ENCODE results near the gene EVL.
"Not testable (repeated sequence)": the region's sequence is repeated elsewhere in the genome, so short reads cannot be mapped to it uniquely, and the experiment has no call there.

EVL gene

GRCh38 chr14:100039903-100040302 is 25.3 kb upstream of the EVL start:
- DNase-seq (ENCODE audit: low spot score): no peak

DNA sequence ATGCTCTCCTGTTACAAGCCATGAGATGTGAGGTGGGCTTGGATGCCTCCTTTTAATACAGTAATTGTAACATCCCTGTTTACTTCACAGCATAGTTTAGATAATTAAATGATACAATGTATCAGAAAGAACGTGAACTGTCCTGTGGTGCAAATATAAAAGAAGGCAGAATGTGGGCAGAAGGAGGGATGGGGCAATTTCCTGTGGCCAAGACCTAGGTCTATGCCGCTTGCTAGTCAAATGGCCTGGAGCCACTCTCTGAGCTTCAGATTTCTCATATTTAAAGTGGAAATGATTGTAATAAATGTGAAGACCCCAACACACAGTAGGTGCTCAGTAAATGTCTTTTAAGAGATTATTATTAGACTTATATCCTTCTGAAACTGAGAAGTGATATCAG is 24.0 kb upstream of the EVL start:
- no peak for DNase-seq (ENCODE audit: low spot score)

DNA sequence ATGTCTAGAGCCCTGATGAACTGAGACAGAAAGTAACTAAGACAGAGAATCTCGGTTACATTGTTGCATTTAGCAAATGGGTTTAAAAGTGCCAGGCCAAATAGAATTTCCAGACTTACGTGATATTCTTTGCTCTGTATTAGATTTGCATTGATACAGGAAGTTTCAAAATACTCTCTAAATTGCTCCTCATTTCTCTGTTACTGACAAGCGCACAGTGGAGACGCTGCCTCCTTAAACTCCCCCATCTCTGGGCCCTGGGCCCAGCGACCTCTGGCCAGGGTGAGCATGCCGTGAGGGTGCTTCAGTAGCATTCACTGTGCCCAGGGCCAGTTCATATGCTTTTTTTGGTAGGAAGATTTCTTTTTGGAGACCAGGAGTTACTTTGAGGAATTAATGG is 22.9 kb upstream of the EVL start:
- DNase-seq (ENCODE audit: low spot score): no peak

- no peak for DNase-seq (ENCODE audit: low spot score)
These were observed 19.4 kb upstream of the EVL start for GRCh38 chr14:100045642-100046344.

DNA sequence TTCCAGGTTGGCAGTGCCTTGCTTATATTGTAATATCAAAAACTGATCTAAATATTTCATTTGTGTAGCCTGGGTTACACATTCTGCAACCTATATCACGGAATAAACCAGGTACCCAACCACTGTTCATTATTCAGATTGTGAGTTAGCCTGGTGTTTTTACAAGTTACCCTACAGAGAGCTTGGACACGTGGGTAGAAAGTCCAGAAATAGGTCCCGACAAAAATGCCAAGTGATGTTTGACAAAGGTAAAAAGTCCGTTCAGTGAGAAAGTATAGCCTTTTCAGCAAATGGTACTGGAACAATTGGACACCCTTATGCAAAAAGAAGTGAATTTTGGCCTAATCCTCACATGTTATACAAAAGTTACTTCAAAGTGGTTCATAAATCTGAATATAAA is 17.6 kb upstream of the EVL start:
- DNase-seq (ENCODE audit: low spot score): no peak

GRCh38 chr14:100048786-100049185 is 16.4 kb upstream of the EVL start:
- no peak for DNase-seq (ENCODE audit: low spot score)

GRCh38 chr14:100049220-100049619 is 16.0 kb upstream of the EVL start:
- no peak for DNase-seq (ENCODE audit: low spot score)

DNA sequence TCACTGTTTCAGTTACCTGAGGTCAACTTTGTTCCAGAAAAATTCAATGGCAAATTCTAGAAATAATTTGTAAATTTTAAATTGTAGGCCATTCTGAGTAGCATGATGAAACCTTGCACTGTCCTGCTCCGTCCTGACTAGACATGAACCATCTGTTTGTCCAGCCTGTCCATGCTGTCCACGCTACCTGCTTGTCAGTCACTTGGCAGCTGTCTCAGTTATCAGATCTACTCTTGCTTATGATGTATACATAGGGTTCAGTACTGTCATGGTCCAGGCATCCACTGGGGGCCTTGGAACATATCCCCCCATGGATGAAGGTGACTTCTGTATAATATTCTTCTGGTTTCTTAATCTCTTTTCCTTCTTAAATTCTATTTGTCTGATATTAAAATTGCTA is 14.1 kb upstream of the EVL start:
- no peak for DNase-seq (ENCODE audit: low spot score)

DNA sequence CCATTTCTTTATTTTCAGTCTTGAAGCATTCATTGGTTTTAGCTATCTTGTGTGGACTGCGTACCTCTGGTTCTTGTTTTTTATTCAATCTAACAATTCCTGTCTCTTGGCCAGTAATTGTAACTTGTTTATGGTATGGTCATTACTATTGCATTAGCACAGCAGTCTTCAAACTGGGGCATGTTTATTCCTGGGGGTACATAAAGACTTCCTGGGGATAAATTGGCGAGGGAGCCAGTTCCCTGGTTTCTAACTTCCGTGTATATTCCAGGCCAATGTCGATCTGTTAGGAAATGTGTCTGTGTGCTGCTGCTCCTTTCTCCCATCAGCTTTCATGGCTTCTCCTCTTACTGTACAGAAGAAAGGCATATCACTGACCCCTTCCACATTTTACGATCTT is 13.7 kb upstream of the EVL start:
- DNase-seq (ENCODE audit: low spot score): no peak

DNA sequence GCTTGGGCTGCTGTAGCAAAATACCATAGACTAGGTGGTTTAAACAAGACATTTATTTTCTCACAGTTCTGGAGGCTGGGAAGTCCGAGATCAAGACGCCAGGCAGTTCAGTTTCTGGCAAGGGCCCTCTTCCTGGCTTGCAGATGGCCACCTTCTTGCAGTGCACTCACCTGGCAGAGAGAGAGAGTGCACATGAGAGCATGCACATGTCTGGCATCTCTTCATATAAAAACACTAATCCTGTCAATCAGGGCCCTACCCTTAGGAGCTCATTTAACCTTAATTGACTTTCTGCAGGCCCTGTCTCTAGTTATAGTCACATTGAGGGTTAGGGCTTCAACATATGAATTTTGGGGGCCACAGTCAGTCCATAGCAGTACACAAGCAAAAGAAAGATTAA is 12.4 kb upstream of the EVL start:
- DNase-seq (ENCODE audit: low spot score): no peak

DNA sequence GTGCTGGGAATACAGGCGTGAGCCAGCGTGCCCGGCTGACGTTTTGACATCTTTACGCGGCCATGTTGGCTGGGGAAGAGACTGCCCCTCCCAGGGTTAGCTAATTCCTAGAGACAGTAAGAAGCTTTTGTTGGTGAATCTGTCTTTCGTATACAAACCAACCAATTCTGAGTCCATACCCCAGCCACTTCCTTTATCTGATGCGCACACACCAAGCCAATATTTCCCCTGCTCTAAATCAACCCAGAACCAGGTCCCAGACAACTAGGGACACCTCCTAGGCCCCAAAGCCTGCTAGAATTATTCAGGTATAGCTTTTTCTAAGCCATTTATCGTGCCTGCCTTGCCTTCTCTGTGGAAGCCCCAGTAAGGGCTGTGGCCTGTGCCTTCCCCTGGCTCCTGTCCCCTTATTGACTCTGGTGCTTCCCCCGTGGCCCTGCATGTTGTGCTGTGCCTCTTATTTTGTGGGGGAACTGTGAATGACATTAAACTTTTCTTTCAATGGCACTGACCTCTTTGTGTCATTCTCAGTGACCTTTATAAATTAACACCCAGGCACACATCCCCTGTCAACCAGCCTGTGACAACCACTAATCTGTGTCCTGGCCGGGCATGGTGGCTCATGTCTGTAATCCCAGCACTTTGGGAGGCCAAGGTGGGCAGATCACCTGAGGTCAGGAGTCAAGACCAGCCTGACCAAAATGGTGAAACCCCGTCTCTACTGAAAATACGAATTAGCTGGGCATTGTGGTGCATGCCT is 10.7 kb upstream of the EVL start:
- no peak for DNase-seq (ENCODE audit: low spot score)

- no peak for DNase-seq (ENCODE audit: low spot score)
These were observed 8.8 kb upstream of the EVL start for GRCh38 chr14:100056431-100056830.

DNA sequence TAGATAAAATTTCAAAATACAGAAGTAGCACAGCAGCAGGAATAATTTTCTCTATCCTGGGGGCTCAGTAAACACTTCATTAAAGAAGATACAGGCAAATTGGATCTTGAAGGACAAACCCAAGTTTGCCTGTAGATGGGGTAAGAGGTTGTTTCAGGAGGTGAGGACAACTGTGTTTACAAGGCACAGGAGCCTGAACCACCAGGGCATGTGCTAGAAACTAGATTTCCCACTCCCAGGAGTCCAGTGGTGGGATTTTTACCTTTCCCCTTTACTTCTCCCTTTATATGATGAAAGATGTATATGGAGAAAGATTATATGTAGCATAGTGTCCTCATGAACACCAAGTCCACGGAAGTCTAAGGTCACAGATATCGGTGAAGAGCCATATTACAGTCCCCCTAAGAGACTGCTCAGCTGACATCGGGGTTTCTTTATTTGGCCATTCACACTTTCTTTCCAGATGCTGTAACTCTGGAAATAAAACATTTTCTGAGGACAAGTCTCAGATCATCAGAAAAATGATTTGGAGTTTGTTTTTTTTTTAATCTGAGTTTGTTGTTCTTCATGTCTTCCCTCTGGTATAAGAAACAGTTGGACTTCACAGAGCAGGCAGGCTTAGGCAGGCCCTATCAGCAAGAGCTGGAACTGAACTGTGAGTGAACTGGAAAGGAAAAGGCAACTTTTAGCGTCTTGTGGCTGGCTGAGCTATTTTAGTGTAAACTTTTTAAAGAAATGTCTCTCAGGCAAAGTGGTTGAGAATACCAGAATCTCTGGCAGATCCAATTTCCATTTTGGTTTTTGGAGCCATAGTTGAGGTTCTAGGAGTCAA is 8.0 kb upstream of the EVL start:
- DNase-seq (ENCODE audit: low spot score): no peak

DNA sequence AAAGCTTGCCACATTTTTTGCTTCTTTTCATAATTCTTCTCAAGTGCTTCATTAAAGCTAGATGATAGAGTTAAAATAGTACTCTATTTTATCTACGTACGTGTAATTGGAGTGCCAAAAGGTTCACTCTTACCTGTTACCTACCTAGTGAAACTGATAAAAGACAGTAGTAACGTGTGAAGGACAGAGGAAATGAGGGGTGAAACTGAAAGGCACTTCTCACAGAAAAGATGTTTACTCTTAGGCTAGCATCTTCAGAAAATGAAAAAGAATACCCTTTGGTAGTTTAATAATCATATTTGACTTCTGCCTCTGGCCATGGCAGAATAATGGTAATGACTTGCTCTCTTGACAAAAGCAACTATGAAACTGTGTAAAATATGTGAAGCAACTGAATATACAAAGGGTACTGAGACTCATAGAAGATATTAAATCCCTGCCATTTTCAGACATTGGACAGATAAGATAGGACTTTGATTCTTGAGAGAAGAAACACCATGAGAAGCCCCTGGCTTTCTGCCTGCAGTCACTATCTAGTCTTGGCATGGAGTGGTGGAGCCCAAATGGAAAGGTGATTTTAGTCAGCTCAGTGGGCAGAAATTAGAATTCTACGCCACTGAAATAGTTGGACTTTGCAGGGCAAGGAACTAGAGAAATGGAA is 6.3 kb upstream of the EVL start:
- no peak for DNase-seq (ENCODE audit: low spot score)

DNA sequence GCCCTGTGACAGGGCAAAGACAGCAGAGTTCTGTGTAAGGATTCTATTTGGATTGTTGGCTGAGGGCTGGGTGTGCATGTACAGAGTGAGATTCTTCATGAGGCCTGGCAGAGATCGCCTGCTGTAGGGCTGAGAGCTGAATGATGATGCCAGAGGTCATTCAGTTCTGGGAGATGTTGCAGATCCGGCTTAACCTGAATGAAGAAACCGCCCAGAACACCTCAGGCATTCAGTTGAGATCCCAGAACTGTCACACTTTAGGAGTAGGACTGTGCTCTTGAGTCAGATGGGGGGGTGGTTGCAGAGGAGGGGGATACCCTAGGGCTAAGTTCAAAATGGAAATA is 5.8 kb upstream of the EVL start:
- DNase-seq (ENCODE audit: low spot score): no peak

GRCh38 chr14:100060760-100061159 is 4.5 kb upstream of the EVL start:
- DNase-seq (ENCODE audit: low spot score): no peak

GRCh38 chr14:100062590-100062989 is 2.6 kb upstream of the EVL start:
- no peak for DNase-seq (ENCODE audit: low spot score)

- DNase-seq (ENCODE audit: low spot score): no peak
These were observed 1.8 kb upstream of the EVL start for GRCh38 chr14:100063314-100063941.

DNA sequence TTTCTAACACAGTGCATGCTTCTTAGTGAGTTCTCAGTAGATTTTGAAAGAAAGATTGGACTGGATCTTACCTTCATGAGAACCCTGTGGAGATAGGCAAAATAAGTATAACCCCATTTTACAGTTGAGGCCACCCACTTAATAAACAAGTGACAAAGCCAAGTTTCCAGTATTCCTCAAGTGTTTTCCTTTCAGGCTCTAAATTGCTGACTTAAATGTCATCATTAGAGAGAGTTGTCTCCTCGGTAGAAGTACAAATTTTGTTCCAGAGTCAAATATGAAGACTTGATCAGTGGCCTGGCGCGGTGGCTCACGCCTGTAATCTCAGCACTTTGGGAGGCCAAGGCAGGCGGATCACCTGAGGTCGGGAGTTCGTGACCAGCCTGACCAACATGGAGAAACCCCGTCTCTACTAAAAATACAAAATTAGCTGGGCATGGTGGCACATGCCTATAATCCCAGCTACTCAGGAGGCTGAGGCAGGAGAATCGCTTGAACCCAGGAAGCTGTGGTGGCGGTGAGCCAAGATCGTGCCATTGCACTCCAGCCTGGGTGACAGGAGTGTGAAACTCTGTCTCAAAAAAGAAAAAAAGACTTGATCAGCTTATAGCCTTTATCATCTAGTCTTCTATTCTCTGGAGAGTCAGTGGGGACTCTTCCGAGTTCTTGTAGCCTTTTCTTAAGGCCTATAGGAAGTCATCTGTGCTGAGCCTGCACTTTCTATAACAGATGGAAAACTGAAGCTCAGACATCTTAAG is 708 bp upstream of the EVL start:
- DNase-seq (ENCODE audit: low spot score): not testable (repeated sequence)

GRCh38 chr14:100065942-100066574 is 836 bp downstream of the EVL start:
- DNase-seq (ENCODE audit: low spot score): no peak

- DNase-seq (ENCODE audit: low spot score): no peak
These were observed 1.7 kb downstream of the EVL start for GRCh38 chr14:100066962-100067361.
